Mesodermal cell (in vitro differentiated cells): ENCODE results near the gene GNAO1.

ENCODE experiments used
- H3K27ac ChIP-seq: 2 replicates; pipeline ENCODE4 v1.7.0; 2013; ENCODE audit warnings: mild to moderate bottlenecking, low read depth, low read length, moderate library complexity; ENCODE audit not compliant: severe bottlenecking
- H3K36me3 ChIP-seq: 2 replicates; pipeline ENCODE4 v1.7.1; 2013; ENCODE audit warnings: mild to moderate bottlenecking, low read length, moderate library complexity; ENCODE audit not compliant: control insufficient read depth, insufficient read depth
- H3K4me1 ChIP-seq: one replicate; pipeline ENCODE4 v1.7.1; 2013; ENCODE audit warnings: mild to moderate bottlenecking, low read length; ENCODE audit not compliant: insufficient read depth, control insufficient read depth, poor library complexity, severe bottlenecking
- H3K4me3 ChIP-seq: 2 replicates; pipeline ENCODE4 v1.7.0; 2013; ENCODE audit warnings: low read length, control low read depth, mild to moderate bottlenecking; ENCODE audit not compliant: insufficient read depth, poor library complexity, severe bottlenecking; ENCODE audit errors: extremely low read depth
- H3K9me3 ChIP-seq: 2 replicates; pipeline ENCODE4 v1.7.1; 2013; ENCODE audit warnings: mild to moderate bottlenecking, low read length, moderate library complexity; ENCODE audit not compliant: control insufficient read depth
- WGBS, 2 experiments: methylation state at CpG; one replicate each; pipeline ENCODE4 v1.1.5; 2013; ENCODE audit warnings: missing lambda C conversion rate in 2 of 2; ENCODE audit not compliant: insufficient coverage in 2 of 2; 5-methylcytosine and 5-hydroxymethylcytosine counted together

Gene GNAO1

DNA sequence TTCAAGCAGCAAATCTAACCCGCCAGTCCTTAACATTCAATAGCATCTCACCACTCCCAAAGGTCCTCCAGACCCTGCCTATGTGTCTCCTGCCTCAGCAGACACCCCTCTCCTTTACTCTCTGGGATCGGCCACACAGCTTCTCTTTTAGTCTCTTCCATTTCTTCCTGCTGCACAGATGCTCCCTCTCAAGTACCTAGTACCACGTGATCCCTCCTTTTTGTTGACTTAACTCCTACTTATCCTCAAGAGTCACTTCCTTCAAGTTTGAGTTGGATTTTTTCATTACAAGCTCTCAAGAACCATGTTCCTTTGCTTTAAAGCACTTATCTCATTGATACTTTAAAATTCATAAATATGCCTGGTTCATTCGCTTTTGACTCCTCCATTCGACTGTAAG is 209.2 kb downstream of the GNAO1 start:
- WGBS, 2 experiments = 74 to 91% methylated on average over 3 to 5 of the region's 5 CpGs
- Histone ChIP-seq H3K27ac (no peak overlapping the region), H3K36me3 (peaks cover 57% of the 10 kb centered on the region), H3K4me3 (no peak overlapping the region), H3K4me1 (no peaks in the 10 kb centered on the region), H3K9me3 (no peaks in the 10 kb centered on the region)

GRCh38 chr16:56401482-56401881 is 210.2 kb downstream of the GNAO1 start:
- Histone ChIP-seq H3K36me3 (peaks cover 60% of the 10 kb centered on the region), H3K9me3 (no peaks in the 10 kb centered on the region), H3K4me1 (no peaks in the 10 kb centered on the region), H3K27ac (no peak overlapping the region), H3K4me3 (no peak overlapping the region)
- WGBS, 2 experiments = 84 to 86% methylated on average over 5 of the region's 5 CpGs

DNA sequence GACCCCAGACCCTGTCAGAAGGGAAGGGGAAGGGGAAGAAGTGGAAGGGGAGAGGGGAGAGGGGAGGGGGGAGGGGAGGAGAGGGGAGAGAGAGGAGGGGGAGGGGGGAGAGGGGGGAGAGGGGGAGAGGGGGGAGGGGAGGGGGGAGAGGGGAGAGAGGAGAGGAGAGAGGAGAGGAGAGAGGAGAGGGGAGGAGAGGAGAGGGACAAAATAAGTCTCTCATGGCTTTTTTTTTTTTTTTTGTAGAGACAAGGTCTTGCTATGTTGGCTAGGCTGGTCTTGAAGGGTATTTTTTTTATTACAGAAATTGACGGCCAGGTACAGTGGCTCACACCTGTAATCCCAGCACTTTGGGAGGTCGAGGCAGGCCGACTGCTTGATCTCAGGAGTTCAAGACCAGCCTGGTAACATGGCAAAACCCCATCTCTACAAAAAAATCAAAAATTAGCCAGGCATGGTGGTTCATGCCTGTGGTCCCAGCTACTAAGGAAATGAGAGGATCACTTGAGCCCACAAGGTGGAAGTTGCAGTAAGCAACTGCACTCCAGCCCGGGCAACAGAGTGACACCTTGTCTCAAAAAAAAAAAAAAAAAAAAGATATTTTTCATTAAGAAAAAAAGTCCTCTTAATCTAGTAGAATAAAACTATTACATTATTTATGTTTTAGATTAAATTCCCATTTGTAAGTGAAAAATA is 214.8 kb downstream of the GNAO1 start:
- Histone ChIP-seq H3K4me1 (no peaks in the 10 kb centered on the region), H3K9me3 (no peaks in the 10 kb centered on the region), H3K4me3 (no peak overlapping the region), H3K27ac (no peak overlapping the region), H3K36me3 (peaks cover 70% of the 10 kb centered on the region)
- WGBS, 2 experiments = 40 to 50% methylated on average over 1 of the region's 4 CpGs
